Right atrium auricular region (tissue), 2 donors: ENCODE data around the gene FAM76A. TPM values are rescaled to one million over a fixed set of nuclear protein-coding genes. Genes with fewer than 3 reads are reported as not detected.
"Not testable (repeated sequence)": the region's sequence is repeated elsewhere in the genome, so short reads cannot be mapped to it uniquely, and the experiment has no call there.

Experiments
- DNase-seq: peaks from one replicate; pipeline ENCODE4 v3.0.0-alpha.2; 2019; ENCODE audit warnings: low spot score
- H3K27ac ChIP-seq, 2 donors: fragments of 200-600 bp; sonication (generic); 1 replicate in 1 of 2; 2 replicates in 1 of 2; pipeline ENCODE4 v1.5.1; 2016 to 2019
- H3K27me3 ChIP-seq, 2 donors: fragments of 200-600 bp; sonication (generic); one replicate each; pipeline versions ENCODE4 v1.5.1 to v1.6.0; 2017 to 2019
- H3K36me3 ChIP-seq: fragments of 200-600 bp; sonication (generic); one replicate; pipeline ENCODE4 v1.5.1; 2016
- H3K4me1 ChIP-seq, 2 donors: fragments of 200-600 bp; sonication (generic); one replicate each; pipeline versions ENCODE4 v1.5.1 to v1.6.0; 2017 to 2019
- H3K4me3 ChIP-seq, 2 donors: fragments of 200-600 bp; sonication (generic); 1 replicate in 1 of 2; 2 replicates in 1 of 2; pipeline ENCODE4 v1.5.1; 2017 to 2019; ENCODE audit warnings: mild to moderate bottlenecking in 1 of 2, moderate library complexity in 1 of 2
- H3K9me3 ChIP-seq, 2 donors: fragments of 200-600 bp; sonication (generic); one replicate each; pipeline ENCODE4 v1.5.1; 2019
- total RNA-seq, 2 donors: library from RNA; depleted of rRNA; stranded (reverse); fragments of >200 nt; gene quantifications; one replicate each; pipeline ENCODE4 v1.1.0, GENCODE V29; 2016
- TF ChIP-seq, protein P1 (sequence below), 2 donors: fragments of 200-600 bp; sonication (generic); IDR thresholded peaks; one replicate each; pipeline ENCODE4 v1.5.1; 2019; ENCODE audit warnings: antibody characterized with exemption in 2 of 2

The FAM76A gene
- total RNA-seq, 2 donors from 2014 or later = 9.8 to 11.3 TPM

DNA sequence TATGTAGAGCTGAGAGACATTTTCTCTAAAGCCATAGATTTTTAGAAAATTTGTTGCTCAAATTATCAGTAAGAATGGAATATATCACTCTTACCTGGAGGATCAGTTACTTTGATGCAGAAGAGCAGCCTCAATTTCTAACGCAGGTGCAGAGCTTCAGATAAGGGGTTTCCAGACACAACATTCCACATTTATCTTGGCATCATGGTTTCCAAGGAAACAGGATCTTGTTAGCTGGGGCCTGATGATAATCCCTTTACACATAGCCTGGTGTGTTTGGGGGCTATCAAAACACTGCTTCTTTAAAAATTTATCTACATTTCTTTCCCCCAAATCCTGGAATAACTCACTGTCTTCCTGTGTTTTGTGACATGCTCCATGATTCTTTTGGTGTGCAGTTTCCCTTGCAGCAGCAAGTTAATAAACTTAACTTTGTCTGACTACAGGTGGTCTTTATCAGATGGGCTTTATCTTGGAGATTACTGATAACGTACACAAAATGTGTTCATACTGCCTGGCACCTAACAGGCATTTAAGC, 44.6 kb downstream of the FAM76A start:
- Histone ChIP-seq H3K27me3 (no peaks in the 10 kb centered on the region), H3K27ac (no peak overlapping the region), H3K36me3 (no peaks in the 10 kb centered on the region), H3K9me3 (no peaks in the 10 kb centered on the region), H3K4me1 (peaks cover 0 to 15% of the 10 kb centered on the region in 2 donors), H3K4me3 (no peak overlapping the region)
- TF ChIP-seq, protein P1, sequence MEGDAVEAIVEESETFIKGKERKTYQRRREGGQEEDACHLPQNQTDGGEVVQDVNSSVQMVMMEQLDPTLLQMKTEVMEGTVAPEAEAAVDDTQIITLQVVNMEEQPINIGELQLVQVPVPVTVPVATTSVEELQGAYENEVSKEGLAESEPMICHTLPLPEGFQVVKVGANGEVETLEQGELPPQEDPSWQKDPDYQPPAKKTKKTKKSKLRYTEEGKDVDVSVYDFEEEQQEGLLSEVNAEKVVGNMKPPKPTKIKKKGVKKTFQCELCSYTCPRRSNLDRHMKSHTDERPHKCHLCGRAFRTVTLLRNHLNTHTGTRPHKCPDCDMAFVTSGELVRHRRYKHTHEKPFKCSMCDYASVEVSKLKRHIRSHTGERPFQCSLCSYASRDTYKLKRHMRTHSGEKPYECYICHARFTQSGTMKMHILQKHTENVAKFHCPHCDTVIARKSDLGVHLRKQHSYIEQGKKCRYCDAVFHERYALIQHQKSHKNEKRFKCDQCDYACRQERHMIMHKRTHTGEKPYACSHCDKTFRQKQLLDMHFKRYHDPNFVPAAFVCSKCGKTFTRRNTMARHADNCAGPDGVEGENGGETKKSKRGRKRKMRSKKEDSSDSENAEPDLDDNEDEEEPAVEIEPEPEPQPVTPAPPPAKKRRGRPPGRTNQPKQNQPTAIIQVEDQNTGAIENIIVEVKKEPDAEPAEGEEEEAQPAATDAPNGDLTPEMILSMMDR (IDR thresholded peaks at IDR 0.05) = no peak
- DNase-seq = no peak

DNA sequence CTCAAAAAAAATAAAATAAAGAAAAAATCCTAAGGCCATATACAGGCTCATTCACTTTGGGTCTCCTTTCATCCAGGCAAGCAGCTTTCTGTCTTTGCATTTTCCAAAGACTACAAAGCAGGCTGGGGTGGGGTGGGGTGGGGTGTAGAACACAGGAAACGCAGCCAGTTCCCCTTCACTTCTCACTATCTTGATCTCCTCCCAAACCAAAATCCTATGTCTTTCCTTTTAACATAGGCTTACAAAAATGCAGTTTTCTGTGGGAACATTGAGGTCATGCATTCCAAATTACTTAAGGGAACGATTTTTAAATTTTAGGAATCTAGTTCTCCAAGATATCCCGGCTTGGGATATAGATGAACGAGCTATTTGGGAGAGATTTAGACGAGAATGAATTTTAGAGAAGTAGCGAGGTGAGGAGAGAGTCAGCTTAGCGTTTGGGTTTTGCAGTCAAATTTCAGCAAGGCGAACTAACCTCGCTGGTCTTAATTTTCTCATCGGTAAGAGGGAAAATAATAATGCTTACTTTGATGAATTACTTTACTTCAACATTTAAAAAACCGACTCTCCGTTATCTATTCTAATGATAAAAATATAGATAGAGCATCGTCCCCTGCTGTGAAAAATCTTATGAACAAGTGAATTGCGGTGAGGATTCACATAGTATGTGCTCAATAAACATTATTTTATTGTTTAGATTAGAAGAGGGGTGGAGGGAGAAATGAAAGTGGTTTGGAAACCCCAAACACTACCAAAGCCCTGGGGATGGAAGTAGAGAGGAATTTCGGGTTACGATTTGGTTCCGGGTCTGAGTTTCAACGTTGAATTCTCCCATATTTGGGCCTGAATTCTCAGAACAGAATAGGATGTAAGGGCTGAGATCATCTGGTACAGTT, 46.5 kb downstream of the FAM76A start:
- no peaks in the 10 kb centered on the region for H3K36me3 ChIP-seq
- no peak for DNase-seq
- no peaks in the 10 kb centered on the region for H3K9me3 ChIP-seq
- peaks cover 0 to 19% of the 10 kb centered on the region in 2 donors for H3K4me1 ChIP-seq
- no peaks in the 10 kb centered on the region for H3K27me3 ChIP-seq
- peak overlapping the region; percentile 93 to 97 for H3K27ac ChIP-seq
- TF ChIP-seq, protein P1 (IDR thresholded peaks at IDR 0.05) = no peak
- H3K4me3 ChIP-seq = peak overlapping the region; percentile 87 to 95

DNA sequence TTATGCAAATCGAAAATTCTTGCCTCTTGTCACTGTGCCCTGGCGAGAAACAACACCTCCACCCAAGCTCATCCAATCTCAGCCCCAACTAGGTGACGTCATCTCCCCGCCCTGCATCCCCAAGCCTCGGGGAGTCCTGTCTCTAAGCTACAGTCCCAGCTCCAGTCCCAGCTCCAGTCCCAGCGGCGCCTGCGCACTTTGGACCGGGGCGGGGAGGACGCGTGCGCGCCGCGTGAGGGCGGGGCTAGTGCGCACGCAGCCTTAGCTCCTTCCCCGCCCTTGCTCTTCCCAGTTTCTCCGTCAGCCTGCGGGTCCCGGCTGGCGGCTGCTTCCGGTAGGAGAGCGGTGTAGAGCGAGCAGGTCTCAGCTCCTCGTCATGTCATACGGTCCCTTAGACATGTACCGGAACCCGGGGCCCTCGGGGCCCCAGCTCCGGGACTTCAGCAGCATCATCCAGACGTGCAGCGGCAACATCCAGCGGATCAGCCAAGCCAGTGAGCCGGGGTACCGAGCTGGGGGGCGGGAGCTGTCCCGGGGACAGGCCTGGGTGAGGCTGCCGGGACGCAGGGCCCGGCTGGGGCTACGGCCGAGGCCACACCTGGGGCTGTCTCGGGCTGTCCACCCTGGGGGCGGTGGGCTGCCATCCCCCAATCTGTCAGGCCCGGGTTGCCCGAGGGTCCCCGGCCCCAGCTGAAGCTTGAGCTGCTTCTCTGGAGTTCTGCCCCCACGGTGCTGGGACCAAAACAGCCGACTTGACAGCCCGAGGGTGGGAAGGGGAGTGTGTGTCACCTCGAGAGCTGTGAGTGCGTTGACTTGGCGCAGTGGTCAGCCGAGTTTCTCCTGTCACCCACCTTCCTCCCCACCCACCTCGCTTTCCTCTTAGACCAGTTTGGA, 47.4 kb downstream of the FAM76A start, which contains the start of gene STX12:
Gene STX12, plus strand, starts transcription at position 288 of the 894 bp plus-strand sequence. Its CDS starts 89 bp downstream, at position 377.
- H3K27me3 ChIP-seq = no peaks in the 10 kb centered on the region
- peak within 1 kb of the TSS; percentile 93 to 97 for H3K27ac ChIP-seq
- peak within 1 kb of the TSS; percentile 87 to 95 for H3K4me3 ChIP-seq
- TF ChIP-seq, protein P1 (IDR thresholded peaks at IDR 0.05) = no peak
- peak; percentile 99 for DNase-seq
- H3K9me3 ChIP-seq = no peaks in the 10 kb centered on the region
- H3K4me1 ChIP-seq = peaks cover 0 to 19% of the 10 kb centered on the region in 2 donors
- H3K36me3 ChIP-seq = no peaks in the 10 kb centered on the region

DNA sequence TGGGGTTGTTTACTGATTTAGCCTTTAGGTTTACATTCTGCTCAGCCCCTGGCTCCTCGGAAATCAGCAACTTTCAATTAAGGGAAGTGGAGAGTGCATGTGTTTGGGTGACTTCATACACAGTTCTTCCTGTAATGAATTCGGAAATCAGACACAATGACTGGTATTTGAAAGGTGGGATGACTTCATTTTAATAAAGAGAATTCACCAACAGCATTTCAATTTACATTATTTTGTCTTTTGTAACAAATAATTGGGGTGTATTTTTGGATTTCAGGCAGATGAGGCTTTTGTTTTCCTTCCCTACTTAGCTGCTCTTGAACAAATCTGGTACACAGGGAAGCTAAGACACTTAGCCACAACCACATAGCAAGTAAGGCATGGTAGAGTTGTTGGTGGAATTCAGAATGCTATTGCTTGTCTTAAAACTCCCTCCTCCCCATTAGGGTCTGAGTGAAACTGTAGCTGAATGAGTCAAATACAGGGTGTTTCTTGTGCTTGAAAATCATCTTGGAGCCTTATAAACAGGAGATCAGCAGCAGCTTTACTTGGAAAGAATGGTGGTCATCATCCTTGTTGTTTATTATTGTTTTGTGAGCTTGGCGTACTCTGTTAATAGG, 48.2 kb downstream of the FAM76A start:
- TF ChIP-seq, protein P1 (IDR thresholded peaks at IDR 0.05) = no peak
- H3K36me3 ChIP-seq = no peaks in the 10 kb centered on the region
- H3K4me1 ChIP-seq = peaks cover 0 to 19% of the 10 kb centered on the region in 2 donors

DNA sequence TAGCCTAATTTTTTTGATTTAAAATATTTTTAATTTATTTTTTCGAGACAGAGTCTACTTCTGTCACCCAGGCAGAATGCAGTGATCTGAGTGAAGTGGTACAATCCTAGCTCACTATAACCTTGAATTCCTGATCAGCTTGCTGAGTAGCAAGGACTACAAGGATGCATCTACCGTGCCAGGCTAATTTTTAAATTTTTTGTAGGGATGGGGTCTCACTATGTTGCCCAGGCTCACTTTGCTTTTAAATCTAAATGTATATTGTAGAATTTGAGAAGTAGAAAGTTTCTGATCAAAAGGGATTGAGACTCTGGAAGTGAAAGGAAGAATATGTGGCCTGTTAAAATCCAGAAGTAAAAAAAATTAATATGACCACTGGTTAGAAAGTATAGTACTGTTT, 48.9 kb downstream of the FAM76A start:
- TF ChIP-seq, protein P1 (IDR thresholded peaks at IDR 0.05) = no peak
- peaks cover 0 to 19% of the 10 kb centered on the region in 2 donors for H3K4me1 ChIP-seq
- no peaks in the 10 kb centered on the region for H3K27me3 ChIP-seq
- H3K9me3 ChIP-seq = no peaks in the 10 kb centered on the region
- no peak for DNase-seq
- H3K36me3 ChIP-seq = no peaks in the 10 kb centered on the region
- H3K27ac ChIP-seq = peak overlapping the region in 1 of 2 donors; percentile 97
- peak overlapping the region in 1 of 2 donors; percentile 87 for H3K4me3 ChIP-seq

More for the DNA sequence above, 48.2 kb downstream of the FAM76A start:
- no peaks in the 10 kb centered on the region for H3K27me3 ChIP-seq
- peak overlapping the region; percentile 87 to 95 for H3K4me3 ChIP-seq
- peak overlapping the region; percentile 93 to 97 for H3K27ac ChIP-seq
- no peaks in the 10 kb centered on the region for H3K9me3 ChIP-seq
- DNase-seq = no peak

DNA sequence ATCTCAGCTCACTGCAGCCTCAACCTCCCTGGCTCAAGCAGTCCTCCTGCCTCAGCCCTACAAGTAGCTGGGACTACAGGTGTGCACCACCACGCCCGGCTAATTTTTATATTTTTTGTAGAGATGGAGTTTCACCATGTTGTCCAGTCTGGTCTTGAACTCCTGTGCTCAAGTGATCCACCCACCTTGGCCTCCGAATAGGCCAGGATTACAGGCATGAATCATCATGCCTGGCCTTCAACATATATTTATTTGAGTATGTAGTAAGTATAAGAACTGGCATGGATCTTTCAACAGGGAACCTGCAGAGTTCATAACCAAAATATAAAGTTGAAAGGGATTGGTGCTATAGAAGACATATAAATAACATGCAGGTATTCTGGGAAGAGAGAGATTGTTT, 49.6 kb downstream of the FAM76A start:
- not testable (repeated sequence) for H3K4me3 ChIP-seq, H3K9me3 ChIP-seq, DNase-seq, H3K27ac ChIP-seq, H3K27me3 ChIP-seq, H3K36me3 ChIP-seq
- peaks cover 0 to 19% of the 10 kb centered on the region in 2 donors for H3K4me1 ChIP-seq

DNA sequence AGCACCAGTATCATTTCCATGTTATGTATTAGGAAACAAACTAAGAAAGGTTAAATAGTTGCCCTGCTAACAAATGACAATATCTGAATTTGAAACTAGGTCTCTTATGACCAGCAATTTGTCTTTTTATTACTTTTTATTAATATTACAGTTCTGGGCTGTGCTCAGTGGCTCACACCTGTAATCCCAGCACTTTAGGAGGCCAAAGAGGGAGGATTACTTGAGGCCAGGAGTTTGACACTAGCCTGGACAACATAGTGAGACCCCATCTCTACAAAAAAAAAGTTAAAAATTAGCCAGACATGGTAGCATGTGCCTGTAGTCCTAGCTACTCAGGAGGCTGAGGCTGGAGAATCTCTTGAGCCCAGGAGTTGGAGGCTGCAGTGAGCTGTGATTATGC, 50.5 kb downstream of the FAM76A start:
- not testable (repeated sequence) for DNase-seq, H3K4me3 ChIP-seq, H3K36me3 ChIP-seq, H3K9me3 ChIP-seq, H3K27ac ChIP-seq, H3K27me3 ChIP-seq
- H3K4me1 ChIP-seq = peaks cover 0 to 23% of the 10 kb centered on the region in 2 donors
